Measurements from ENCODE around the gene DAGLA. TPM values are rescaled to one million over a fixed set of nuclear protein-coding genes. Genes with fewer than 3 reads are reported as not detected.

Gene DAGLA
- total RNA-seq, 1 experiment from 2014 or later = 0.52 TPM

DNA sequence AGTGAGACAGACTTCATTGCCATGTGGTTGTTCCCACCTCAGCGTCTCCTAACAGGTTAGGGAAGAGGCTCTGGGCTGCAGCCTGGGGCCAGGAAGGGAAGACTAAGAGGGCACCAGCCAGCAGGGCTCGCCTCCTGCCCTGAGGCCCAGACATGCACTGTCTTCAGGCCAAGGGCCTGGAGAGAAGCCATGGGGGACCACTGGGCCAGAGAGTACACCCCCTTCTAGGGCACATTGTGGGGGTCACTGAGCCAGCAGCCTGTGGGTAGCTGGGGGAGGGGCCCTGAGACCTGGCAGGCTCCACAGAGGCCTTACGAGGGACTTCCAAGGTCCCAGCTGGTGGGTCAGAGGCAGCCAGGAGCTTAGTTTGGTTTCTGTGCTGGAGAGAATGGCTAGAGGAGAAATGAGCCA lies 47.2 kb downstream of the DAGLA start:
- no peak for DNase-seq (ENCODE audit: extremely low read depth, low read depth)

DNA sequence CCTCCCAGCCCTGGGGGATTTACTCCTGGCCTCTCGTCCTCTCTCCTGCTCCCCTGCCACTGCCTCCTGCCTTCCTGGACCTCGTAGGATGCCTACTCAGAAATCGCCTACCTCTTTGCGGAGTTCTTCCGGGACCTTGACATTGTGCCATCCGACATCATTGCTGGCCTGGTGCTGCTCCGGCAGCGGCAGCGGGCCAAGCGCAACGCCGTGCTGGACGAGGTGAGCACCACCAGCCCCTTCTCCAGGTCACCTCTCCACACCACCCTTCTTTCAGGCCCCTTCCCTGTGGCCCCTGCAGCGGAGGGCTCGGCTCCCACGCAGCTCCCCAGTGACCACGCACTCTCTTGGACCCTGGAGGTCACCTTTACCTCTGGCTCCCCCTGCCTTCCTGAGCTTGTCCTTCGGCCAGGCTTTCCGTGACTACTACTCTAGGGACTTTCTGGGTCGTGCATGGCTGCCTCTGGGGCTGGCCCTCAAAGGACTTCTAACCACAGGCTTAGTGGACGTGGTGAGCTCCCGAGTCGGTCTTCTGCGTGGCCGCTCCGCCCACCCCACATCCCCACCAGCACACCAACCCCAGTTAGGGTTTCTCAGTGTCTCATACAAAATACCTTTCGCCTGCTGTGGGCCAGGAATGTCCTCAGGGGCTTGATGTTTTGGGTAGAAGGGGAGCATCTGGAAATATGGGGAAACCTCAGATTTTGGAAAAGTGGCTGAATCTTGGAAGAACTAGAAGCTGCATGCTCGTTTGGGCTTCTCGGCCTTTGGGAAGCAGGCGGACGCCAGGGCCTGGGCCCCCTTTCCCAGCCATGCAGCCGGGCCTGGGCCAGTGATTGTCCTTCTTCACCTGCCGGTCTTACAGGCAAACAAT lies 48.1 kb downstream of the DAGLA start:
- DNase-seq (ENCODE audit: extremely low read depth, low read depth) = no peak

DNA sequence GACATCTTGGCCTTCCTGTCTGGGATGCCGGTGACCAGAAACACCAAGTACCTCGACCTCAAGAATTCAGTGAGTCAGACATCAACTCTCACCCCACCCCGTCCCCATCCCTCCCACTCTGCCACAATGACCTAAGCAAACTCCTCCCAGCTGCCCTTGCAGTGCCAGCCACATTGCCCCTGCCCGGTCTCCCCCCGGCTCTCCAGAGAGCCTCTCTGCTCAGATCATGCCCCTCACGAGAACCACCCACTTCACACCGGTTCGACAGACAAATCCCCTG lies 48.7 kb downstream of the DAGLA start:
- DNase-seq (ENCODE audit: extremely low read depth, low read depth) = peak; percentile 12

DNA sequence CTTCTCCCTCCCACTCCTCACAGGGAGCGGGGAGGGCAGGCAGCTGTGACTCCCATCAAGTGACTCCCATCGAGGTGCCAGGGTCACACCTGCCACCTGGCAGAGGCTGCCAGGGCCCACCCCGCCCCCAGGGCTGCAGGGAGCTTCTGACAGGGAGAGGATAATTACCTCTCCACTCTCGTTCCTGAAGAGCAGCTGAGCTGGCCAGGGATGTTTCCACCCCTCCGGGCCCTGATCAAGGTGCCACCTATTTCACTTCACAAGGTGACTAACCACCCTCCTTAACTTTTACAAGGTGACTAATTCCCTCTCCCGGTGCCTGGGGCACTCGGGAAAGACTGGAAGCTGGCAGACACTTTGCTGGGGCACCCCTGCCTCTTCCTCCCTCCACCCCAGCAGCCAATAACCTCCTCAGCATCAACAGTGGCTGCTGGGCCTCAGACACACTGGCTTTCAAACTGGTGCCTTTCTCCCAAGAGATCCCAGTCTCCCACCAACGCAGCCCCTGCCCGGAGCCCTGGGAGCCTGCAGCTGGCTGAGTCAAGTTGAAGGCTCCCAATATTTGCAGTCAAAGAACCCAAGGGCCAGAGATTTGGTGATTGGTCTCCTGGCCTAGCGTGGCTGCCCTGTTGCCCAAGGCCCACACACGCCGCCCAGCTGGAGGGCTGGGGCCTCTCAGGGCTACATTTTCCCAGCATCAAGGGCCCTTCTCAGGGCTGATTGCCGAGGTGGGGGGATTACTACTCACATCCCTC lies 50.2 kb downstream of the DAGLA start:
- DNase-seq (ENCODE audit: extremely low read depth, low read depth) = no peak

DNA sequence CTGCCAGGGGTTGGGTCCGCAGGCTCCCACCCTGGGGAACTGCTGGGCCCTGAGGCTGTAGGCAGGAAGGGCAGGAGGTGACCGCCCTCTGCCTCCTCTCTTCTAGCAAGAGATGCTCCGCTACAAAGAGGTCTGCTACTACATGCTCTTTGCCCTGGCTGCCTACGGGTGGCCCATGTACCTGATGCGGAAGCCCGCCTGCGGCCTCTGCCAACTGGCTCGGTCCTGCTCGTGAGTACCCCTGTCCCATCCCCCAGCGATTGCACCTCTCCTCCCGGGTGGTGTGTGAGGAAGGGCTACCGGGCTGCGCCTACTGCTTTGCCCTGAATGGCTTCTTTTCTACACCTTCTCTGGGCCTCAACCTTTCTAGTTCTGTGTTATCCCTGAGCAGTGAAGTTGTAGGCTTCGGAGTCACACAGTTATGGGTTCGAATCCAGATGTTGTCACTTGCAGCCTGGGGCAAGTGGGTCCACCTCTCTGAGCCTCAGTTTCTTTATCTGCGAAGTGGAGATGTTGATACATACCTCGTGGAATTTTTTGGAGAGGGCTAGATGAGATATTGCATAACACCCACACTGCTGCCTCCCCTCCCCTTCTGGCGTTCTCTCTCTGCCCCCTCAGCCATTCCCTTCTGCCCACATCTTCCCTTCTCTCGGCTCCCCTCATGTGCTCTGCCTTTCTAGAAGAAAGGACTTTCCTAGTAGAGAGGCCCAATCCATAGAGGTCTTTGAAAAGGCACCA lies 51.2 kb downstream of the DAGLA start:
- DNase-seq (ENCODE audit: extremely low read depth, low read depth) = no peak

DNA sequence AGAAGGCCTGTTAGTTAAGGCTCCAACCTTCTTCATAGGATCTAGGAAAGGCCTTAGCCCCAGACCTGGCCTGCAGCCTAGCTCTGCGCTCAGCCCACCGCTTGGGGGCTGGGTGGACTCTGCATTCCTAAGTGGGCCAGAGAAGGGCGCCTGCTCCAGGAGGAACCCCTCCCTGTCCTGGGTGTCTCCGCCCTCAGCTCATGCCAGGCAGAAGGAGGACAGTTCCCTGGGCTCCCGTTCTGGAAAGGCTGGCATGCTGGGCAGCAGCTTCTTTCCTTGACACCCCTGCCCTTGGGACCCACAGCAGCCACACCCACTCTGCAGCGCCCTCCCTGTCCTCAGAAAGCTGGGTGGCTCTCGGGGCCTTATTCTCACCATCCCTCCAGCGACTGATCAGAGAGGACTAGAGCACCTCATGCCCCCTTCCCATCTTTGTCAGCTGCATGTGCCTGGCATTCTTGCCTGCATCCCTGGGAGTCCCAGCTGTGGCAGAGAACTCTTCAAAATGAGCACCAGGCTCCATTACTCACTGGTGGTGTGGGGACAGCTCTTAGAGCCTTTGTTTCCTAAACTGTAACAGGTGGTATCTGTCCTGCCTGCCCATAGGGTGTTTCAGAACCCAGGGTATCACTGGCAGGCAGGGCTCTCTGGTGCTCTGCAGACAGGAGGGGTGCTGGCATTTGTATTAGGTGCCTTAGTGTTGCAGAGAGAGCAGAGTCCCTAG lies 51.9 kb downstream of the DAGLA start:
- DNase-seq (ENCODE audit: extremely low read depth, low read depth) = no peak

DNA sequence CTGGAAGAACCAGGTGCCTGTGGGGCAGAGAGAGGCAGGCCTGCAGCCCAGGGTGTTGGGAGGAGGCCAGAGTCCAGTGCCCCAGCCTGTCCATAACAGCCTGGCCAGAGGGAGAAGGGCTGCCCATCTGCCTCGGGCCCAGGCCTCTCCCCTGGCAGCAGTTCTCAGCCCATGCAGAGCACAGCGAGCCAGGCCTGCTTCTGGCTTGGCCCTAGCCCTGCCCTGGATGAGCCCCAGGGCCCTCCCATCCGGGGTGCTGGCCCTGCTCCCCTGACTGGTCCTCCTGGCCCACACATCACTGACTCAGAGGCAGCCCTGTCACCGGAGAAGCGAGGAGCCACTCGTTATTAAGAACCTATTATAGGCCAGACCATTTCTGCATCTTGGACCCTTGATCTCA lies 52.5 kb downstream of the DAGLA start:
- no peak for DNase-seq (ENCODE audit: extremely low read depth, low read depth)

DNA sequence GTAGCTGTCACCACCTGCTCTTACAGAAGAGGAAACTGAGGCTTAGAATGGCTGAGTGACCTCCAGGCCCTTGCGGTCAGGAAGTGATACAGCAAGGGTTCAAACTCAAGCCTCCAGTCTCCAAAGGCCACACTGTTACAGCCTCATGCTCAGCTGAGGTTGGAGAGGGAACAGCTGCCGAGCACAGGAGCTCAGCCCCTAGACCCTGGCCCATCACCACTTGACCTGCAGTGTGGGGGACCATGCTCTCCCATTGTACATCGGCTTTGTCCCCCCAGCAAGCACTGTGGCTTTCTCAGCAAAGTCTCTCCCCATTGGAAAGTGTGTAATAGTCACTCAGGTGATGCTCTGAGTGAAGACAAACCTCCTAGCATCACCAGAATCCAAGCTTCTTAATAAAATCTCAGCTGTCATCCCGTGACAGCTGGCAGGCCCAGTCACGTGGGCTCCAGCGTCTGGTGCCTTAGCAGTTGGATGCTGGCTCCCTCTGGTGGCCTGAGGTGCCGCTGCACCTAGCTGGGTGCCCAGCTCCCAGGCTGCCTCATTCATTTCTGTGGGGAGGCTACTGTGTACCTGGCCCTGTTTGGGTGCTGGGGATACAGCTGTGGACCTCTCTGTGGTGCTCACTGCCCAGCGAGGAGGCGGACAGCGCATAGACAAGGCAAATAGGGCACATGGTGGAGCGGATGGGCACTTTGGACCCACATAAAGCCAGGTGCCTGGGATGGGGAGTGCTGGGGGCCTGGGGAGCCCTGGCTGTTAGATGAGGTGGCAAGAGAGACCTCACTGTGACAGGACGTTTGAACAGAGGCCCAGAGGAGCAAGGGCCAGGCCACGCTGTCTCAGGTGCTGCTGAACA lies 53.2 kb downstream of the DAGLA start:
- DNase-seq (ENCODE audit: extremely low read depth, low read depth) = peak; percentile 67

DNA sequence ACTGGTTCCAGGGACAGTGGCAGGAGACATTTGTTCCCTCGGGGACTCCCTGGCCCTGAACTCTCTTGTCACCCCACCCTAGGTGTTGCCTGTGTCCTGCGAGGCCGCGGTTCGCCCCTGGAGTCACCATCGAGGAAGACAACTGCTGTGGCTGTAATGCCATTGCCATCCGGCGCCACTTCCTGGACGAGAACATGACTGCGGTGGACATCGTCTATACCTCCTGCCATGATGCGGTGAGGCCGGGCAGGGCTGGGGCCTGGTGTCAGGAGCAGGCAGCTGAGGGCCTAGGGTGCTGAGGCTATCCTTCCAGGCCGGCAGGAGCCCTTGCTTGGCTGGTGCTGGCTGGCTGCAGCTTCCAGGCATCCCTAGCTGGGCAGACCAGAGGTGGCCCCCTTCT lies 54.6 kb downstream of the DAGLA start:
- no peak for DNase-seq (ENCODE audit: extremely low read depth, low read depth)

DNA sequence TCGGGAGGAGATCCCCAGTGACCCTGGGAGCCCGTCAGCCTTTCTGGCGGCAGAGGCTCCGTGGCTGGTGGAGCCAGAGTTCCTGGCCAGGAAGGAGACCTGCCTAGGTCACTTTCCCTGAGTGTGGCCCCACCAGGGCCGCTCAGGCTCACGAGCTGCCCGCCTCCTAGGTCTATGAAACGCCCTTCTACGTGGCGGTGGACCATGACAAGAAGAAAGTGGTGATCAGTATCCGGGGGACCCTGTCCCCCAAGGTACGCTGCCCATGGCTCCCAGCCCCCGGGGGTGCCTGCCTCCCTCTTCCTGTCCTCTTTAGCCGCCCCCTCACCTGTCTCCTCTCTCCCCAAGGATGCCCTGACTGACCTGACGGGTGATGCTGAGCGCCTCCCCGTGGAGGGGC lies 55.2 kb downstream of the DAGLA start:
- DNase-seq (ENCODE audit: extremely low read depth, low read depth) = no peak

DNA sequence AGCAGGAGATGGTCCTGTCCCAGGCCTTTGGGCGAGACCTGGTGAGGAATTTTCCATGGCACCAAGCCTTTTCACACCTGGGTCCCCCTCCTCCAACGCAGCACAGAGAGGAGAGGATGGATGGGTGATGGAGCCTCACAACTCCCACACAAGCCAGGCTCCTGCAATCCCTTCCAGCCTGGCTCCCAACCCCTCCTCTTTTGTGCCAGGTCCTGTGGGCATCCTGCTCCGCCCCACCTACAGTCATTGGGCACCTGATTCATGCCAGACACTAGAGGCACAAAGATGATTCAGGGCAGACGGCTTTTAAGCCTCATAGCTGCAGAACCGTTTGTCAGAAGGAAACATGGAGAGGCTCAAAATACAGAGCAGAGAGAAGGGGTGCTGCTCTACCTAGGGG lies 56.1 kb downstream of the DAGLA start:
- DNase-seq (ENCODE audit: extremely low read depth, low read depth) = no peak

DNA sequence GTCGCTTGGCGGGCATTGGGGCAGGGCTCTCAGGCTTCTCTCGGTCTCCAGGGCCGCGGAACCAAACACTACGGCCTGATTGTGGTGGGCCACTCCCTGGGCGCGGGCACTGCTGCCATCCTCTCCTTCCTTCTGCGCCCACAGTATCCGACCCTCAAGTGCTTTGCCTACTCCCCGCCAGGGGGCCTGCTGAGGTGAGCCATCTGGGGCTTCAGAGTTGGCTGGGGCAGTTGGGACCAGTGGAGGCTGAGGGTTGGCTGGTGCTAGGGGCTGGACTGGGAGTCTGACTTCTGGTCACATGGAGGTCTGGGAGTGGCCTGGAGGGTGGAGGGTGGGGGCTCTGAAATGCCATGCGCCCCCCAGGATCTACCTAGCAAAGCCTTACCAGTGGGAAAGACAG lies 56.9 kb downstream of the DAGLA start:
- no peak for DNase-seq (ENCODE audit: extremely low read depth, low read depth)

DNA sequence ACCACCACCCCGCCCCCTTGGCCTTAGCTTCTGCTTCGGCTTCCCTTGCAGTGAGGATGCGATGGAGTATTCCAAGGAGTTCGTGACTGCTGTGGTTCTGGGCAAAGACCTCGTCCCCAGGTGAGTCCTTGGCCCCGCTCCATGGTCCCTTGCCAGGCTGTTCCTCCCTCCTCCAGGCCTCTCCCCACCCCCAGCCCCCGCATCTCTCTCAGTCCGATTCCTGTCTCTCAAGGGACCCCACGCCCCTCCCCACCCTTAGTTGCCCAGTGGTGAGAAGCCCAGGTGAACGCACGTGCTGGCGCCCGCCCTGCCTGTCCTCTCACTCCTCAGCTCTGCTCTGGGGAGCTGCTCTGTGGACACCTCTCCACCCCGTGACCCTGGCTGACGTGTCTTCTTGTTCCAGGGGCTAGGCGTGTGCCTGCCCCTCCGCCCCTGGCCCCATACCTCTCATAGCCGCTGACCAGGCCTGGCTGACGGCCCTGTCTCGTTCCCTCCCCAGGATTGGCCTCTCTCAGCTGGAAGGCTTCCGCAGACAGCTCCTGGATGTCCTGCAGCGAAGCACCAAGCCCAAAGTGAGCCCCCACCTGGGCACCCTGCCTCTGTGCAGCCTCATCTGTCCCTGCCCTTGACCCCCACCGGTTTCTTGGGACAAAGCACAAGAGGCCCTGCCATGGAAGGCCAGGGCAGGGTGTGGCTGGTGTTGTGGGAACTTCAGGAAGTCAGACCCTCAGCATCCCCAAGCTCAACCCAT lies 57.6 kb downstream of the DAGLA start:
- DNase-seq (ENCODE audit: extremely low read depth, low read depth) = no peak

DNA sequence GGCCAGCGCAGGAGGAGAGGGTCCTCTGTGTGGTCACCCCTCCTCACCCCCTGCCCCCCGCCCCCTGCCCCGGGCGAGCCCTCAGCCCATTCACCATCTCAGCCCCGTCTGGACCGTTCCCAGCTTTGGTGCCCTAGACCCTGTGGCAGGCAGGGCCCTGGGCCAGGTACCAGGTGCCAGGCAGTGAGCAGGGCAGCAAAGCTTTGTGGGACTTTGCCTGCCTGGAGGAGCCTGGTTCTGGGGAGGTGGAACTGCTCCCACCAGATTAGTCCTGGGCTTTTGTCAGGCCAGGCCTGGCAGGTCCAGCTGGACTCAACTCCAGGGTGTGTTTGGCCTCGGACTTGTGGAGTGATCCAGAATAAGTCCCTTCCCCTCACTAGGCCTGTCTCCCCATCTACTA lies 58.6 kb downstream of the DAGLA start:
- no peak for DNase-seq (ENCODE audit: extremely low read depth, low read depth)

DNA sequence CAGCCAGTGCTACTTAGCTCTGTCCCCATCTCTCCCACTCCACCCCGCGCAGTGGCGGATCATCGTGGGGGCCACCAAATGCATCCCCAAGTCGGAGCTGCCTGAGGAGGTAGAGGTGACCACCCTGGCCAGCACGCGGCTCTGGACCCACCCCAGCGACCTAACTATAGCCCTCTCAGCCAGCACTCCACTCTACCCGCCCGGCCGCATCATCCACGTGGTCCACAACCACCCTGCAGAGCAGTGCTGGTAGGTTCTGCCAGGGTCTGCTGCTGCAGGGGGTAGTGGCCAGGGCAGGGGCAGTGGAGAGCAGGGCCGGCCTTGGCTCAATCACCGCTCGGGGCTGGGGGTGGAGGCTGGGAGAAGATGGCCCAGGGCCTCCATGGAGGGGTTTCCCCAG lies 59.2 kb downstream of the DAGLA start:
- no peak for DNase-seq (ENCODE audit: extremely low read depth, low read depth)

DNA sequence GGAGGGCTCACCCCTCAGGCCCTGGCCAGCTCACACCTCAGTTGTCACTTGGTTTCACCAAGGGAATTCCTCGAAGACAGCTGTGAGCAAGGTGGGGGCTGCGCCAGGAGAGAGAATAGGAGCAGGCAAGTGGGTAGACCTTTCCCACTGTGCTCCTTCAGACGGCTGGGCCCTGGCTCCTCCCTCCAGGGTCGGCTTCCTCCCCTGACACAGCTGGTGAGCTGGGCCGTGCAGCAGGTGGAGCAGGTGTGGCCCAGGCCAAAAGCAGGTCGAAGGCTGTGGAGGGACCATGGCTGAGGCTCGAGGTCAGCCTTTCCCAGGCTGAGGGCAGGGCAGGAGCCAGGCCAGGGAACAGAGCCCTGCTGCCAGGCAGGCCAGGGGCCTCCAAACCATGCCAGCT lies 59.8 kb downstream of the DAGLA start:
- DNase-seq (ENCODE audit: extremely low read depth, low read depth) = no peak

DNA sequence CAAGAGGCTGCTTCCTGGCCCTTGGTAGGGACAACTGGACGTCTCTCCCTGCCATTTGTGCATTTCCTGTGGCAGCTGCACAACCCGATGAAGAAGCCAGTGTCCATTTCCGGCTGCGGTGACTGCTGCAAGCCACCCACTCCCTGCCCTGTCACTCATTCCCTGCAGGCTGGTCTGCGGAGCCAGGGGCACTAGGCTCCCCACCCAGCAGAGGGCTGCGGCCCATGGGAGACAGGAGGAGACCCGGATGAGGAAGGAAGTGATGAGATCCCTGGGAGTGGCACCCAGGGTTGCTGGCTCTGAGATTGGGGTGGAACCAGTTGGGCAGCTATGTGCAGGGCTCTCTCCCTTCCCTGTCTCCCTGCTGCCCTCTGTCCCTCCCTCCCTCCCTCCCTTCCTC lies 62.2 kb downstream of the DAGLA start:
- DNase-seq (ENCODE audit: extremely low read depth, low read depth) = no peak

DNA sequence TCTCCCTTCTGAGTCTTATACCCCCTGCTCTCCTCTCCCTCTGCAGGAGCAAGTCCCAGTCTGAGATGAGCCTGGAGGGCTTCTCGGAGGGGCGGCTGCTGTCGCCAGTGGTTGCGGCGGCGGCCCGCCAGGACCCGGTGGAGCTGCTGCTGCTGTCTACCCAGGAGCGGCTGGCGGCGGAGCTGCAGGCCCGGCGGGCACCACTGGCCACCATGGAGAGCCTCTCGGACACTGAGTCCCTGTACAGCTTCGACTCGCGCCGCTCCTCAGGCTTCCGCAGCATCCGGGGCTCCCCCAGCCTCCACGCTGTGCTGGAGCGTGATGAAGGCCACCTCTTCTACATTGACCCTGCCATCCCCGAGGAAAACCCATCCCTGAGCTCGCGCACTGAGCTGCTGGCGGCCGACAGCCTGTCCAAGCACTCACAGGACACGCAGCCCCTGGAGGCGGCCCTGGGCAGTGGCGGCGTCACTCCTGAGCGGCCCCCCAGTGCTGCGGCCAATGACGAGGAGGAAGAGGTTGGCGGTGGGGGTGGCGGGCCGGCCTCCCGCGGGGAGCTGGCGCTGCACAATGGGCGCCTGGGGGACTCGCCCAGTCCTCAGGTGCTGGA lies 63.4 kb downstream of the DAGLA start:
- DNase-seq (ENCODE audit: extremely low read depth, low read depth) = no peak

DNA sequence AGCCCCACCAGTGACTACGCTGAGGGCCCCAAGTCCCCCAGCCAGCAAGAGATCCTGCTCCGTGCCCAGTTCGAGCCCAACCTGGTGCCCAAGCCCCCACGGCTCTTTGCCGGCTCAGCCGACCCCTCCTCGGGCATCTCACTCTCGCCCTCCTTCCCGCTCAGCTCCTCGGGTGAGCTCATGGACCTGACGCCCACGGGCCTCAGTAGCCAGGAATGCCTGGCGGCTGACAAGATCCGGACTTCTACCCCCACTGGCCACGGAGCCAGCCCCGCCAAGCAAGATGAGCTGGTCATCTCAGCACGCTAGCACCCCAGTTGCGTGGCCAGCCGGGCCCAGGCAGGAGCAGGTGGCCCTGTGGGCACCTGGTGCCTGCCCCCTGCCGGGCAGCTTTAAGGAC lies 64.0 kb downstream of the DAGLA start:
- no peak for DNase-seq (ENCODE audit: extremely low read depth, low read depth)

Data from NCI-H460 (cell line).